HK-2 (cell line): ENCODE data around the gene TREML2.

ENCODE experiments used
- DNase-seq: peaks from one replicate; pipeline ENCODE4 v3.0.0-alpha.2; 2018; ENCODE audit not compliant: unreplicated experiment

The TREML2 gene

GRCh38 chr6:41177287-41177686 lies 23.7 kb downstream of the TREML2 start:
- no peak for DNase-seq

- DNase-seq, result no peak
Measured at GRCh38 chr6:41176189-41176588, 24.8 kb downstream of the TREML2 start.

GRCh38 chr6:41175084-41175483 lies 25.9 kb downstream of the TREML2 start:
- DNase-seq, result no peak

- DNase-seq, result no peak
Measured at GRCh38 chr6:41174610-41175009, 26.3 kb downstream of the TREML2 start.

GRCh38 chr6:41171908-41172307 lies 29.0 kb downstream of the TREML2 start:
- DNase-seq, result no peak

GRCh38 chr6:41170547-41171160 lies 30.3 kb downstream of the TREML2 start:
- DNase-seq, result no peak

- no peak for DNase-seq
Measured at GRCh38 chr6:41167173-41167963, 33.6 kb downstream of the TREML2 start.

- DNase-seq, result no peak
Measured at GRCh38 chr6:41164551-41165120, 36.3 kb downstream of the TREML2 start.

GRCh38 chr6:41163419-41163717 lies 37.6 kb downstream of the TREML2 start:
- no peak for DNase-seq

GRCh38 chr6:41162687-41163418 lies 38.1 kb downstream of the TREML2 start, which contains the start of gene TREM2:
Gene TREM2, minus strand, starts transcription at chr6:41163116. Its CDS starts 34 bp downstream, at chr6:41163082.
- DNase-seq, result no peak

- DNase-seq, result no peak
Measured at GRCh38 chr6:41161851-41162552, 38.9 kb downstream of the TREML2 start.

- DNase-seq, result no peak
Measured at GRCh38 chr6:41161380-41161779, 39.6 kb downstream of the TREML2 start.

GRCh38 chr6:41160933-41161332 lies 40.0 kb downstream of the TREML2 start:
- no peak for DNase-seq

- DNase-seq, result no peak
Measured at GRCh38 chr6:41159415-41160082, 41.4 kb downstream of the TREML2 start.

GRCh38 chr6:41157323-41157722 lies 43.6 kb downstream of the TREML2 start:
- DNase-seq, result no peak

- no peak for DNase-seq
Measured at GRCh38 chr6:41156771-41157170, 44.2 kb downstream of the TREML2 start.

- no peak for DNase-seq
Measured at GRCh38 chr6:41156001-41156400, 44.9 kb downstream of the TREML2 start.

GRCh38 chr6:41155132-41155805 lies 45.7 kb downstream of the TREML2 start:
- DNase-seq, result no peak

- DNase-seq, result no peak
Measured at GRCh38 chr6:41153992-41154625, 46.8 kb downstream of the TREML2 start, which contains the start of gene TREML1. Gene TREML1, minus strand, starts transcription at chr6:41154347. Its CDS starts 59 bp downstream, at chr6:41154288.

GRCh38 chr6:41153451-41153850 lies 47.5 kb downstream of the TREML2 start:
- DNase-seq, result no peak
